ENCODE measurements around the gene CES4A.

Gene CES4A

GRCh38 chr16:67030221-67030962 lies 42.0 kb downstream of the CES4A start:
- no peak for DNase-seq (ENCODE audit: extremely low spot score)
- ChIA-PET POLR2A (interaction anchor here (0.6 to 1.3 kb wide), 5 partner anchors 11 to 128 kb away, joined by 3 to 4 read pairs (median 3); no protein-coding TSS in a partner anchor), CTCF (interaction anchor here (0.6 to 1.1 kb wide), 3 partner anchors 21 to 125 kb away, joined by 3 read pairs; partner anchors contain the start of gene CES3)
- TF ChIP-seq L3MBTL2 (conservative IDR thresholded peaks at IDR 0.05) (no peak), ELF4 (IDR thresholded peaks at IDR 0.05) (no peak), ZNF384 (IDR thresholded peaks at IDR 0.05) (no peak), BHLHE40 (IDR thresholded peaks at IDR 0.05; ENCODE audit: borderline replicate concordance) (no peak), TARDBP (IDR thresholded peaks at IDR 0.05) (no peak), FOXA1 (IDR thresholded peaks at IDR 0.05) (no peak), NFRKB (IDR thresholded peaks at IDR 0.05) (no peak)

- CTCF ChIA-PET = interaction anchor here (0.6 to 0.9 kb wide), 2 partner anchors 167 to 382 kb away, joined by 3 read pairs; no protein-coding TSS in a partner anchor
- TF ChIP-seq FOXM1 (IDR thresholded peaks at IDR 0.05; ENCODE audit: borderline replicate concordance) (no peak), ZNF384 (IDR thresholded peaks at IDR 0.05) (no peak), LEF1 (IDR thresholded peaks at IDR 0.05; ENCODE audit: borderline replicate concordance) (no peak), HDGF (IDR thresholded peaks at IDR 0.05; ENCODE audit: borderline replicate concordance) (no peak), BHLHE40 (IDR thresholded peaks at IDR 0.05; ENCODE audit: borderline replicate concordance) (no peak), ARNT (IDR thresholded peaks at IDR 0.05) (no peak), PKNOX1 (IDR thresholded peaks at IDR 0.05) (no peak), FOXA1 (IDR thresholded peaks at IDR 0.05) (no peak)
- POLR2A ChIA-PET = no interaction called here
- no peak for DNase-seq (ENCODE audit: extremely low spot score)
Observed at GRCh38 chr16:67034487-67034886, 46.1 kb downstream of the CES4A start.

- CTCF ChIA-PET = interaction anchor here (0.6 to 0.9 kb wide), 3 partner anchors 168 to 383 kb away, joined by 3 read pairs; no protein-coding TSS in a partner anchor
- TF ChIP-seq HDGF (IDR thresholded peaks at IDR 0.05; ENCODE audit: borderline replicate concordance) (no peak), SUZ12 (IDR thresholded peaks at IDR 0.05) (no peak), NFRKB (IDR thresholded peaks at IDR 0.05) (no peak), PKNOX1 (IDR thresholded peaks at IDR 0.05) (no peak), FOXA1 (IDR thresholded peaks at IDR 0.05) (no peak), TARDBP (IDR thresholded peaks at IDR 0.05) (no peak), L3MBTL2 (conservative IDR thresholded peaks at IDR 0.05) (no peak), ELF4 (IDR thresholded peaks at IDR 0.05) (no peak), LEF1 (IDR thresholded peaks at IDR 0.05; ENCODE audit: borderline replicate concordance) (no peak), ZNF384 (IDR thresholded peaks at IDR 0.05) (no peak), CTBP1 (IDR thresholded peaks at IDR 0.05; ENCODE audit: borderline replicate concordance) (no peak), FOXK2 (IDR thresholded peaks at IDR 0.05) (no peak), FOXM1 (IDR thresholded peaks at IDR 0.05; ENCODE audit: borderline replicate concordance) (no peak), SP1 (IDR thresholded peaks at IDR 0.05) (no peak), ARNT (IDR thresholded peaks at IDR 0.05) (no peak), BHLHE40 (IDR thresholded peaks at IDR 0.05; ENCODE audit: borderline replicate concordance) (no peak)
- POLR2A ChIA-PET = no interaction called here
- DNase-seq (ENCODE audit: extremely low spot score) = no peak
Observed at GRCh38 chr16:67035364-67035763, 47.0 kb downstream of the CES4A start.

GRCh38 chr16:67036323-67036741 lies 47.9 kb downstream of the CES4A start:
- TF ChIP-seq LEF1 (IDR thresholded peaks at IDR 0.05; ENCODE audit: borderline replicate concordance) = no peak
- no peak for TF ChIP-seq BHLHE40 (IDR thresholded peaks at IDR 0.05; ENCODE audit: borderline replicate concordance)
- no peak for TF ChIP-seq PKNOX1 (IDR thresholded peaks at IDR 0.05)
- no peak for TF ChIP-seq L3MBTL2 (conservative IDR thresholded peaks at IDR 0.05)
- no peak for TF ChIP-seq FOXK2 (IDR thresholded peaks at IDR 0.05)
- TF ChIP-seq FOXA1 (IDR thresholded peaks at IDR 0.05) = no peak
- no peak for TF ChIP-seq ARNT (IDR thresholded peaks at IDR 0.05)
- TF ChIP-seq HDGF (IDR thresholded peaks at IDR 0.05; ENCODE audit: borderline replicate concordance) = no peak
- no peak for TF ChIP-seq SUZ12 (IDR thresholded peaks at IDR 0.05)
- TF ChIP-seq FOXM1 (IDR thresholded peaks at IDR 0.05; ENCODE audit: borderline replicate concordance) = no peak
- no peak for TF ChIP-seq SP1 (IDR thresholded peaks at IDR 0.05)
- no peak for TF ChIP-seq NFRKB (IDR thresholded peaks at IDR 0.05)
- ChIA-PET CTCF (no interaction called here), POLR2A (no interaction called here)
- DNase-seq (ENCODE audit: extremely low spot score) = no peak

GRCh38 chr16:67039260-67040020 lies 51.1 kb downstream of the CES4A start:
- no peak for DNase-seq (ENCODE audit: extremely low spot score)
- TF ChIP-seq BHLHE40 (IDR thresholded peaks at IDR 0.05; ENCODE audit: borderline replicate concordance) = no peak
- TF ChIP-seq L3MBTL2 (conservative IDR thresholded peaks at IDR 0.05) = no peak
- ChIA-PET CTCF (no interaction called here), POLR2A (interaction anchor here (1.0 kb wide), 1 partner anchor 9 kb away, joined by 4 read pairs; no protein-coding TSS in a partner anchor)

- TF ChIP-seq SUZ12 (IDR thresholded peaks at IDR 0.05) = no peak
- ChIA-PET POLR2A (no interaction called here), CTCF (no interaction called here)
- no peak for DNase-seq (ENCODE audit: extremely low spot score)
Observed at GRCh38 chr16:67040166-67040565, 51.8 kb downstream of the CES4A start.
